Ishikawa (cell line): Measurements from ENCODE around the gene SLC25A53.

Experiments
- CEBPB ChIP-seq: IDR thresholded peaks from 2 replicates; pipeline ENCODE4 v1.6.1; 2012
- CREB1 ChIP-seq: IDR thresholded peaks from 2 replicates; pipeline ENCODE4 v1.6.1; 2012; ENCODE audit warnings: low read depth
- EGR1 ChIP-seq: IDR thresholded peaks from 2 replicates; pipeline ENCODE4 v1.6.1; 2012
- EP300 ChIP-seq: IDR thresholded peaks from 2 replicates; pipeline ENCODE4 v1.6.1; 2012; ENCODE audit warnings: borderline replicate concordance
- FOXM1 ChIP-seq: IDR thresholded peaks from 2 replicates; pipeline ENCODE4 v1.6.1; 2012; ENCODE audit warnings: low read depth, borderline replicate concordance
- MAX ChIP-seq: IDR thresholded peaks from 2 replicates; pipeline ENCODE4 v1.6.1; 2012
- NFIC ChIP-seq: IDR thresholded peaks from 2 replicates; pipeline ENCODE4 v1.6.1; 2012
- RAD21 ChIP-seq: IDR thresholded peaks from 2 replicates; pipeline ENCODE4 v1.6.1; 2012; ENCODE audit warnings: low read depth
- REST ChIP-seq: IDR thresholded peaks from 2 replicates; pipeline ENCODE4 v1.6.1; 2012; ENCODE audit warnings: low read depth, mild to moderate bottlenecking
- TAF1 ChIP-seq: IDR thresholded peaks from 2 replicates; pipeline ENCODE4 v1.6.1; 2012; ENCODE audit warnings: low read depth, mild to moderate bottlenecking
- TCF12 ChIP-seq: IDR thresholded peaks from 2 replicates; pipeline ENCODE4 v1.6.1; 2012; ENCODE audit warnings: low read depth
- TEAD4 ChIP-seq: IDR thresholded peaks from 2 replicates; pipeline ENCODE4 v1.6.1; 2012
- USF1 ChIP-seq: IDR thresholded peaks from 2 replicates; pipeline ENCODE4 v1.6.1; 2012
- YY1 ChIP-seq: IDR thresholded peaks from 2 replicates; pipeline ENCODE4 v1.6.1; 2012; ENCODE audit warnings: low read depth

- TF ChIP-seq FOXM1 (no peak), CREB1 (no peak), MAX (no peak), EGR1 (no peak), YY1 (no peak), EP300 (no peak), NFIC (no peak), TAF1 (no peak), CEBPB (no peak), REST (no peak), USF1 (no peak), TCF12 (no peak), TEAD4 (no peak), RAD21 (no peak)
Measured at GRCh38 chrX:104108955-104109354, 47.9 kb downstream of the SLC25A53 start.
